Suprapubic skin (tissue), 4 donors: ENCODE results near the gene MED12L. TPM values are rescaled to one million over a fixed set of nuclear protein-coding genes. Genes with fewer than 3 reads are reported as not detected.
A peak's percentile ranks its signal among the peaks of the same experiment; 100 is the strongest.

ENCODE experiments used
- DNase-seq, 2 donors: peaks; one replicate each; pipeline ENCODE4 v3.0.0-alpha.2; 2019; ENCODE audit warnings: low spot score in 2 of 2
- H3K27ac ChIP-seq: fragments of 200-600 bp; sonication (generic); one replicate; pipeline ENCODE4 v1.5.1; 2019
- H3K27me3 ChIP-seq: fragments of 200-600 bp; sonication (generic); one replicate; pipeline ENCODE4 v1.5.1; 2019
- H3K36me3 ChIP-seq: fragments of 200-600 bp; sonication (generic); one replicate; pipeline ENCODE4 v1.5.1; 2019
- H3K4me1 ChIP-seq: fragments of 200-600 bp; sonication (generic); one replicate; pipeline ENCODE4 v1.5.1; 2019
- H3K4me3 ChIP-seq: fragments of 200-600 bp; sonication (generic); one replicate; pipeline ENCODE4 v1.5.1; 2019; ENCODE audit warnings: mild to moderate bottlenecking
- H3K9me3 ChIP-seq: fragments of 200-600 bp; sonication (generic); one replicate; pipeline ENCODE4 v1.5.1; 2019
- EP300 ChIP-seq: sonication (generic); formaldehyde crosslinking; IDR thresholded peaks from one replicate; pipeline ENCODE4 v1.6.1; 2017; ENCODE audit warnings: antibody characterized with exemption
- POLR2A ChIP-seq, 2 donors: fragments of 450-650 bp; IDR thresholded peaks; one replicate each; pipeline ENCODE4 v1.6.1; 2017; ENCODE audit warnings: antibody characterized with exemption in 2 of 2, mild to moderate bottlenecking in 2 of 2, moderate library complexity in 2 of 2
- POLR2AphosphoS5 ChIP-seq, 3 donors: sonication (generic); formaldehyde crosslinking; IDR thresholded peaks; one replicate each; pipeline ENCODE4 v1.6.1; 2017; ENCODE audit warnings: antibody characterized with exemption in 3 of 3
- WGBS: methylation state at CpG from one replicate; pipeline ENCODE4 v1.1.5; 2018; 5-methylcytosine and 5-hydroxymethylcytosine counted together
- total RNA-seq, 4 donors: library from RNA; depleted of rRNA; stranded (reverse); fragments of >200 nt; gene quantifications; one replicate each; pipeline ENCODE4 v1.1.0, GENCODE V29; 2016
- TF ChIP-seq, protein P1 (sequence below), 2 donors: fragments of 200-600 bp in 1 of 2; fragments of 450-650 bp in 1 of 2; sonication (generic) in 1 of 2; IDR thresholded peaks; one replicate each; pipeline ENCODE4 v1.5.1; 2016 to 2019; ENCODE audit warnings: antibody characterized with exemption in 2 of 2, mild to moderate bottlenecking in 1 of 2, moderate library complexity in 1 of 2

MED12L gene, protein sequence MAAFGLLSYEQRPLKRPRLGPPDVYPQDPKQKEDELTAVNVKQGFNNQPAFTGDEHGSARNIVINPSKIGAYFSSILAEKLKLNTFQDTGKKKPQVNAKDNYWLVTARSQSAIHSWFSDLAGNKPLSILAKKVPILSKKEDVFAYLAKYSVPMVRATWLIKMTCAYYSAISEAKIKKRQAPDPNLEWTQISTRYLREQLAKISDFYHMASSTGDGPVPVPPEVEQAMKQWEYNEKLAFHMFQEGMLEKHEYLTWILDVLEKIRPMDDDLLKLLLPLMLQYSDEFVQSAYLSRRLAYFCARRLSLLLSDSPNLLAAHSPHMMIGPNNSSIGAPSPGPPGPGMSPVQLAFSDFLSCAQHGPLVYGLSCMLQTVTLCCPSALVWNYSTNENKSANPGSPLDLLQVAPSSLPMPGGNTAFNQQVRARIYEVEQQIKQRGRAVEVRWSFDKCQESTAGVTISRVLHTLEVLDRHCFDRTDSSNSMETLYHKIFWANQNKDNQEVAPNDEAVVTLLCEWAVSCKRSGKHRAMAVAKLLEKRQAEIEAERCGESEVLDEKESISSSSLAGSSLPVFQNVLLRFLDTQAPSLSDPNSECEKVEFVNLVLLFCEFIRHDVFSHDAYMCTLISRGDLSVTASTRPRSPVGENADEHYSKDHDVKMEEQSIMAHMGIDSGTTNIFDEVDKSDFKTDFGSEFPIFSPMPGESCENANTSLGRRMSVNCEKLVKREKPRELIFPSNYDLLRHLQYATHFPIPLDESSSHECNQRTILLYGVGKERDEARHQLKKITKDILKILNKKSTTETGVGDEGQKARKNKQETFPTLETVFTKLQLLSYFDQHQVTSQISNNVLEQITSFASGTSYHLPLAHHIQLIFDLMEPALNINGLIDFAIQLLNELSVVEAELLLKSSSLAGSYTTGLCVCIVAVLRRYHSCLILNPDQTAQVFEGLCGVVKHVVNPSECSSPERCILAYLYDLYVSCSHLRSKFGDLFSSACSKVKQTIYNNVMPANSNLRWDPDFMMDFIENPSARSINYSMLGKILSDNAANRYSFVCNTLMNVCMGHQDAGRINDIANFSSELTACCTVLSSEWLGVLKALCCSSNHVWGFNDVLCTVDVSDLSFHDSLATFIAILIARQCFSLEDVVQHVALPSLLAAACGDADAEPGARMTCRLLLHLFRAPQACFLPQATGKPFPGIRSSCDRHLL (N-terminal part only)
- under 1 TPM; 0.08 to 0.80 (median 0.22) TPM for total RNA-seq

DNA sequence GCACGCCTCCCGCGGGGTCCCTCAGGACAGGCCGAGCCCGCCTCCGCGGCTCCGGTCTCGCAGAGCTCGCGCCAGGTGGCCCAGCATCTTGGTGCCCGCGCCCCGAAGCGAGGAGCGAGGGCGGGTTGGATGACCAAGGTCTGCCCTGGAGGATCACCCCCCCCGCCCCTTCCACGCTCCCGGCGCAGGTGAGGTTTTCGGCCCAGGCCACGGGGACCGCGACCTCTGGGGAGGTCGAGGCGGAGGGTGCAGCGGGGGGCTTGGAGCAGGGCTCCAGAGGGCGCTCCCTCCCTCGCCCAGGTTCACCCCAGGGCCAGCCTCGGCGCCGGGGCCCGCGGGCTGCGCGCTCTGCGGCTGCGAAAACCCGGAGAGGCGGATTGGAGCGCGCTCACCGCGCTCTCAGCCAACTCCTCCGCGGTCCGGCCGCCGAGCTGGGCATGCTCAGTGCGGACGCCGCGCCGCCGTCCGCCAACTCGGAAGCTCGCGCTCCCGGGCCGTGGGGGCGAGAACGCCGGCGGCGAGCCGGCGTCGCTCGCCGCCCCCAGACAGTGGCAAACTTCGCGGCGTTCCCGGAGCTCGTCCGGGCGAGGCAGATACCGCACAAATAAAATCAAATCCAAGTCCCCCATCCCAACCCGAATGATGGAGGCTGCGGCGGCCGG lies at the start of gene MED12L:
Gene MED12L (plus strand): TSS at position 438 of the 662 bp plus-strand sequence. CDS start 1,263 bp downstream, outside the sequence.
- DNase-seq: no peak
- TF ChIP-seq, protein P1, sequence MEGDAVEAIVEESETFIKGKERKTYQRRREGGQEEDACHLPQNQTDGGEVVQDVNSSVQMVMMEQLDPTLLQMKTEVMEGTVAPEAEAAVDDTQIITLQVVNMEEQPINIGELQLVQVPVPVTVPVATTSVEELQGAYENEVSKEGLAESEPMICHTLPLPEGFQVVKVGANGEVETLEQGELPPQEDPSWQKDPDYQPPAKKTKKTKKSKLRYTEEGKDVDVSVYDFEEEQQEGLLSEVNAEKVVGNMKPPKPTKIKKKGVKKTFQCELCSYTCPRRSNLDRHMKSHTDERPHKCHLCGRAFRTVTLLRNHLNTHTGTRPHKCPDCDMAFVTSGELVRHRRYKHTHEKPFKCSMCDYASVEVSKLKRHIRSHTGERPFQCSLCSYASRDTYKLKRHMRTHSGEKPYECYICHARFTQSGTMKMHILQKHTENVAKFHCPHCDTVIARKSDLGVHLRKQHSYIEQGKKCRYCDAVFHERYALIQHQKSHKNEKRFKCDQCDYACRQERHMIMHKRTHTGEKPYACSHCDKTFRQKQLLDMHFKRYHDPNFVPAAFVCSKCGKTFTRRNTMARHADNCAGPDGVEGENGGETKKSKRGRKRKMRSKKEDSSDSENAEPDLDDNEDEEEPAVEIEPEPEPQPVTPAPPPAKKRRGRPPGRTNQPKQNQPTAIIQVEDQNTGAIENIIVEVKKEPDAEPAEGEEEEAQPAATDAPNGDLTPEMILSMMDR (IDR thresholded peaks at IDR 0.05): no peak
- TF ChIP-seq POLR2AphosphoS5 (IDR thresholded peaks at IDR 0.05) (no peak), EP300 (no peak), POLR2A (IDR thresholded peaks at IDR 0.05) (no peak)
- Histone ChIP-seq H3K4me3 (peak within 1 kb of the TSS; percentile 62), H3K36me3 (no peaks in the 10 kb centered on the region), H3K9me3 (no peaks in the 10 kb centered on the region), H3K27me3 (peaks cover 51% of the 10 kb centered on the region), H3K27ac (no peak within 1 kb of the TSS), H3K4me1 (peaks cover 24% of the 10 kb centered on the region)
- WGBS: no CpG with 5 or more reads among the region's 84 CpGs

DNA sequence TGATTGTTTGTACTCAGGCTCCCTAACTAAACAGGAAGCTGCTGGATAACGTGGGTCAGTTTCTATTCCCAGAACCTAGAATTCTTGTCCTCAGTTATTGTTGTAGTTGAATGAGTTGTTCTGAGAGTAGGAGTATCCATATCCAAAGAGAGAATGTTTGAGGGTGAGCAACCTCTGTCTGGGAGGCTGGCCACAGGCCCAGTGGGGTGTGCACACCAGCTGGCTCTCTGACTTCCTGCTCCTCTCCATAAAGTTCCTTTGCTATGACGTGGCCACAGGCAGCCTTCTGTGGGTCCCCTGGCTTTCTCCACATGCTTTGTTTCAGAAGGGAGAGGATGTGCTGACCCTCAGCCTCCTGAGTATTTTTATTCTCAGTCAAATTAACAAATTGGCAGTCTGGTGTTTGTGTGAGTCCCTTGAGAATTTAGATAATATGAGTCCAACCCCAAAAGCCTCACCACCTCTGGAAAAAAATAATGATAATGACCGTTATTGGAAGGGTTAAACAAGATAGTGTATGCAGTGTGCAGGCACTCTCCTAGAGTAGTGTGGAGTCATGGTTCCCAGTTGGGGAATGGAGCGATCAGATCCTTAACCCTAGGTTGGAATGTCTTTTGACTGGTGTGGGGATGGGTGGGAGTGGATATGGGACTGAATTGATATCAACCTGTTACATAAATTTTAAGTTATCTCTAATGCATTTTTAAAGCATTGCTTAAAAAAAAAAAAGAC lies 47.6 kb upstream of the MED12L start:
- no peaks in the 10 kb centered on the region for H3K36me3 ChIP-seq
- TF ChIP-seq POLR2A (IDR thresholded peaks at IDR 0.05) (no peak), EP300 (no peak), POLR2AphosphoS5 (IDR thresholded peaks at IDR 0.05) (no peak)
- TF ChIP-seq, protein P1 (IDR thresholded peaks at IDR 0.05): no peak
- WGBS: 51% methylated on average over 4 of the region's 4 CpGs
- no peaks in the 10 kb centered on the region for H3K9me3 ChIP-seq
- H3K4me1 ChIP-seq: no peaks in the 10 kb centered on the region
- no peak overlapping the region for H3K4me3 ChIP-seq
- H3K27me3 ChIP-seq: no peaks in the 10 kb centered on the region
- no peak for DNase-seq
- no peak overlapping the region for H3K27ac ChIP-seq

DNA sequence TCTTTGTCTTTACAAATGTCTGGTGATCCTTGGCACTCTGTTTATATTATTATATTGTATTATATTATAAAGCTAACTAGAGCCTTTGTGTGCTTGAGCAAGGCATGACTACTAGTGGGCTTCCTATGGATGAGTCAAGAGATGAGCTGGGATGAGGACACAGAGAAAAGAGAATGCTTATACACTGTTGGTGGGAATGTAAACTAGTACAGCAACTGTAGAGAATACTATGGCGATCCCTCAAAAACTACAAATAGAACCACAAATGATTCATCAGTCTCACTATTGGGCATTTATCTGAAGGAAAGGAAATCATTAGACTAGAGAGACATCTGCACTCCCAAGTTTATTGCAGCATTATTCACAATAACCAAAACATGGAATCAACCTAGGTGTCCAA lies 40.8 kb upstream of the MED12L start:
- Histone ChIP-seq H3K27ac (no peak overlapping the region), H3K9me3 (no peaks in the 10 kb centered on the region), H3K27me3 (no peaks in the 10 kb centered on the region), H3K4me1 (no peaks in the 10 kb centered on the region), H3K36me3 (no peaks in the 10 kb centered on the region), H3K4me3 (no peak overlapping the region)
- 95% methylated on average over 1 of the region's 1 CpG for WGBS
- DNase-seq: no peak
- TF ChIP-seq POLR2AphosphoS5 (IDR thresholded peaks at IDR 0.05): no peak
- no peak for TF ChIP-seq EP300
- TF ChIP-seq POLR2A (IDR thresholded peaks at IDR 0.05): no peak

DNA sequence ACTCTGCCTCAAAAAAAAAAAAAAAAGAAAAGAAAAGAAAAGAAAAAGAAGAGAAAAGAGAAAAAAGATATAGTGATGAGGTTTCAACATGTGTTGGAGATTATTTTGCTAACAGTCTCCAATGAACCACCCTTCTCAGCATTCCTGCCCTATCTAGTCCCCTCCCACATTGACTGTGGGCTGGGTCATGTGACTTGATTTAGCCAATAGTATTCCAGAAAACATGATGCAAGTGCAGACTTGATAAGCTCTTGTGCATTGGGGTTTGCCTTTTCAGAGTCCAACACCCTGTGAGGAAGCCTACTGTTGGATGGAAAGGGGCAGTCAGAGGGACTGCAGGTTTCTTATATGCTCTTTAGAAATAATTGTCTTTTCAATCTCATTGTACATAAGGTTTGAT lies 37.8 kb upstream of the MED12L start:
- no peaks in the 10 kb centered on the region for H3K4me1 ChIP-seq
- TF ChIP-seq, protein P1 (IDR thresholded peaks at IDR 0.05): no peak
- TF ChIP-seq EP300 (no peak), POLR2AphosphoS5 (IDR thresholded peaks at IDR 0.05) (no peak), POLR2A (IDR thresholded peaks at IDR 0.05) (no peak)
- H3K27ac ChIP-seq: no peak overlapping the region
- H3K27me3 ChIP-seq: no peaks in the 10 kb centered on the region
- DNase-seq: no peak
- no peaks in the 10 kb centered on the region for H3K36me3 ChIP-seq
- no peak overlapping the region for H3K4me3 ChIP-seq
- H3K9me3 ChIP-seq: no peaks in the 10 kb centered on the region
